Neuronal stem cell (in vitro differentiated cells): Measurements from ENCODE around the gene TP73.

Experiments used
- DNase-seq: peaks from one replicate; pipeline ENCODE4 v3.0.0-alpha.2; 2013; ENCODE audit warnings: low spot score
- H2AFZ ChIP-seq: one replicate; pipeline ENCODE4 v1.6.1; 2013; ENCODE audit warnings: mild to moderate bottlenecking, low read length, inconsistent platforms
- H2AK5ac ChIP-seq: 2 replicates; pipeline ENCODE4 v1.6.1; 2013; ENCODE audit warnings: low read depth, mild to moderate bottlenecking, inconsistent platforms, low read length, moderate library complexity, mixed read lengths
- H2BK120ac ChIP-seq: 2 replicates; pipeline ENCODE4 v1.6.1; 2013; ENCODE audit warnings: low read depth, mild to moderate bottlenecking, inconsistent platforms, low read length, moderate library complexity, mixed read lengths
- H2BK12ac ChIP-seq: one replicate; pipeline ENCODE4 v1.6.1; 2013; ENCODE audit warnings: low read length, inconsistent platforms
- H2BK15ac ChIP-seq: 2 replicates; pipeline ENCODE4 v1.6.1; 2013; ENCODE audit warnings: mild to moderate bottlenecking, low read length, inconsistent platforms, mixed read lengths
- H2BK5ac ChIP-seq: one replicate; pipeline ENCODE4 v1.6.1; 2013; ENCODE audit warnings: inconsistent platforms, mild to moderate bottlenecking, low read length, moderate library complexity
- H3K14ac ChIP-seq: one replicate; pipeline ENCODE4 v1.6.1; 2013; ENCODE audit warnings: low read length, inconsistent platforms
- H3K18ac ChIP-seq: 2 replicates; pipeline ENCODE4 v1.6.1; 2013; ENCODE audit warnings: low read length, inconsistent platforms
- H3K23ac ChIP-seq: 2 replicates; pipeline ENCODE4 v1.6.1; 2013; ENCODE audit warnings: low read depth, mild to moderate bottlenecking, mixed read lengths, low read length, inconsistent platforms; ENCODE audit not compliant: poor library complexity
- H3K27ac ChIP-seq: replicated peaks from 3 replicates; pipeline ENCODE4 v1.5.1; 2013; ENCODE audit warnings: low read length, inconsistent platforms
- H3K27me3 ChIP-seq, 3 experiments: 2 replicates each; pipeline ENCODE4 v1.6.1; 2013; ENCODE audit warnings: low read length in 3 of 3, mild to moderate bottlenecking in 2 of 3, inconsistent platforms in 1 of 3, low read depth in 1 of 3, mixed read lengths in 1 of 3, moderate library complexity in 1 of 3; ENCODE audit not compliant: control insufficient read depth in 3 of 3, insufficient read depth in 3 of 3
- H3K36me3 ChIP-seq, 2 donors: replicated peaks in 1 of 2; 2 replicates each; pipeline ENCODE4 v1.6.1; 2013; ENCODE audit warnings: low read length in 2 of 2; ENCODE audit not compliant: control insufficient read depth in 2 of 2, insufficient read depth in 2 of 2
- H3K4ac ChIP-seq: 2 replicates; pipeline ENCODE4 v1.6.1; 2013; ENCODE audit warnings: inconsistent platforms, mild to moderate bottlenecking, low read length, moderate library complexity
- H3K4me1 ChIP-seq, 2 donors: 1 replicate in 1 of 2; 2 replicates in 1 of 2; pipeline ENCODE4 v1.6.1; 2013; ENCODE audit warnings: low read length in 2 of 2, low read depth in 1 of 2; ENCODE audit not compliant: control insufficient read depth in 2 of 2, insufficient read depth in 1 of 2
- H3K4me2 ChIP-seq: one replicate; pipeline ENCODE4 v1.6.1; 2013; ENCODE audit warnings: mild to moderate bottlenecking, low read length, inconsistent platforms; ENCODE audit not compliant: insufficient read depth, poor library complexity, severe bottlenecking
- H3K4me3 ChIP-seq, 2 donors: 2 replicates each; pipeline ENCODE4 v1.5.1; 2013; ENCODE audit warnings: low read length in 2 of 2, mild to moderate bottlenecking in 2 of 2, inconsistent platforms in 1 of 2, moderate library complexity in 1 of 2
- H3K79me1 ChIP-seq: one replicate; pipeline ENCODE4 v1.6.1; 2013; ENCODE audit warnings: low read depth, mild to moderate bottlenecking, inconsistent platforms, low read length, moderate library complexity
- H3K9ac ChIP-seq: one replicate; pipeline ENCODE4 v1.6.1; 2013; ENCODE audit warnings: mild to moderate bottlenecking, low read depth, low read length, inconsistent platforms; ENCODE audit not compliant: poor library complexity
- H3K9me3 ChIP-seq, 2 donors: replicated peaks in 1 of 2; 2 replicates each; pipeline versions ENCODE3 to v1.6.1; 2013; ENCODE audit warnings: low read length in 2 of 2, mild to moderate bottlenecking in 2 of 2, inconsistent platforms in 1 of 2, low read depth in 1 of 2, mixed read lengths in 1 of 2, moderate library complexity in 1 of 2; ENCODE audit not compliant: control insufficient read depth in 2 of 2, insufficient read depth in 1 of 2
- H4K8ac ChIP-seq: one replicate; pipeline ENCODE4 v1.6.1; 2013; ENCODE audit warnings: low read depth, mild to moderate bottlenecking, inconsistent platforms, low read length, moderate library complexity
- H4K91ac ChIP-seq: one replicate; pipeline ENCODE4 v1.6.1; 2013; ENCODE audit warnings: low read length, low read depth, mild to moderate bottlenecking, inconsistent platforms; ENCODE audit not compliant: poor library complexity
- WGBS, 2 donors: extraction: QIAGEN DNeasy Blood & Tissue Kit; methylation state at CpG; one replicate each; pipeline ENCODE4 v1.1.7; 2013; ENCODE audit warnings: missing lambda C conversion rate in 2 of 2, mixed read lengths in 1 of 2; ENCODE audit not compliant: insufficient read length in 2 of 2, insufficient replicate concordance in 1 of 2; ENCODE audit errors: extremely low coverage in 2 of 2; 5-methylcytosine and 5-hydroxymethylcytosine counted together

Gene TP73

DNA sequence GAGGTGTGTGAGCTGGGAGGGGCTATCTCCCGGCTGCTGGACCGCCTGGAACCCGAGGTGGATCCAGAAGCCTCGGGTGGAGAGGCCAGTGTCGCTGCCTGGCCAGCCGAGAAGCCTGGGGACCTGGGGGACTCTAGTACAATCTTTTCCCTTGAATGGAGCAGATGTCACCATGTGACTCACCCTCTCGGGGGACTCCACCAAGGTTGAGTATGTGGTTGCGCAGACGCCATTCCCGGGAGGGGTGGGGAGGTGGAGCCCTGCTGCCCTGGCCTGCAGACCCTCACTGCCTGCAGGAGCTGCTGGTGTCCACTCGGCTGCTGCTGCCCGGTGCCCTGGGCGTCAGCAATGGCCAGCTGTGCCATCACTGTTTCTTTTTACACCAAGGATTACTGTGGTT lies 40.3 kb downstream of the TP73 start:
- no peaks in the 10 kb centered on the region for H3K36me3 ChIP-seq
- peak overlapping the region; percentile 70 for H2AK5ac ChIP-seq
- no peak overlapping the region for H3K9ac ChIP-seq
- peaks cover 0 to 48% (median 3%) of the 10 kb centered on the region in 3 experiments for H3K27me3 ChIP-seq
- no peak overlapping the region for H3K4ac ChIP-seq
- peak overlapping the region; percentile 71 for H3K18ac ChIP-seq
- no peak overlapping the region for H4K91ac ChIP-seq
- H3K9me3 ChIP-seq, result no peaks in the 10 kb centered on the region
- peak overlapping the region; percentile 45 for H2BK15ac ChIP-seq
- H2BK120ac ChIP-seq, result peak overlapping the region; percentile 6
- H2AFZ ChIP-seq, result no peak overlapping the region
- no peak overlapping the region for H3K4me3 ChIP-seq
- DNase-seq, result no peak
- H3K23ac ChIP-seq, result no peak overlapping the region
- no CpG with 5 or more reads among the region's 13 CpGs for WGBS, 2 donors
- no peak overlapping the region for H4K8ac ChIP-seq
- no peak overlapping the region for H3K27ac ChIP-seq
- H3K79me1 ChIP-seq, result peaks cover 3% of the 10 kb centered on the region
- no peak overlapping the region for H2BK5ac ChIP-seq
- H3K4me1 ChIP-seq, result peaks cover 11 to 13% of the 10 kb centered on the region in 2 donors
- H3K4me2 ChIP-seq, result no peak overlapping the region
- peak overlapping the region; percentile 22 for H2BK12ac ChIP-seq
- H3K14ac ChIP-seq, result peak overlapping the region; percentile 38

GRCh38 chr1:3693321-3693720 lies 41.0 kb downstream of the TP73 start:
- H3K18ac ChIP-seq, result peak overlapping the region; percentile 48
- no peak overlapping the region for H4K8ac ChIP-seq
- H3K36me3 ChIP-seq, result no peaks in the 10 kb centered on the region
- H2AFZ ChIP-seq, result no peak overlapping the region
- H3K79me1 ChIP-seq, result peaks cover 3% of the 10 kb centered on the region
- no peaks in the 10 kb centered on the region for H3K9me3 ChIP-seq
- no peak overlapping the region for H3K9ac ChIP-seq
- no peak overlapping the region for H2BK5ac ChIP-seq
- H3K23ac ChIP-seq, result no peak overlapping the region
- H3K4me2 ChIP-seq, result no peak overlapping the region
- peak overlapping the region; percentile 70 for H2AK5ac ChIP-seq
- H3K27ac ChIP-seq, result no peak overlapping the region
- peak overlapping the region; percentile 58 for H2BK12ac ChIP-seq
- H3K4ac ChIP-seq, result no peak overlapping the region
- no peak overlapping the region for H2BK120ac ChIP-seq
- no peak overlapping the region for H4K91ac ChIP-seq
- no CpG with 5 or more reads among the region's 11 CpGs for WGBS, 2 donors
- H3K4me3 ChIP-seq, result no peak overlapping the region
- H2BK15ac ChIP-seq, result peak overlapping the region; percentile 37
- no peak overlapping the region for H3K14ac ChIP-seq
- no peak for DNase-seq
- peaks cover 0 to 48% (median 3%) of the 10 kb centered on the region in 3 experiments for H3K27me3 ChIP-seq
- H3K4me1 ChIP-seq, result peaks cover 9 to 13% of the 10 kb centered on the region in 2 donors

GRCh38 chr1:3695326-3696217 lies 43.3 kb downstream of the TP73 start:
- no peak overlapping the region for H3K4me3 ChIP-seq
- no peak overlapping the region for H3K27ac ChIP-seq
- peak overlapping the region; percentile 17 for H3K4ac ChIP-seq
- H3K36me3 ChIP-seq, result no peaks in the 10 kb centered on the region
- H3K27me3 ChIP-seq, result peaks cover 0 to 60% (median 3%) of the 10 kb centered on the region in 3 experiments
- peak overlapping the region; percentile 32 for H3K14ac ChIP-seq
- H3K18ac ChIP-seq, result peak overlapping the region; percentile 93
- peak overlapping the region; percentile 21 for H2BK5ac ChIP-seq
- H4K91ac ChIP-seq, result peak overlapping the region; percentile 12
- WGBS, 2 donors, result no CpG with 5 or more reads among the region's 33 CpGs
- peak overlapping the region; percentile 82 for H2AK5ac ChIP-seq
- H4K8ac ChIP-seq, result no peak overlapping the region
- H2BK12ac ChIP-seq, result peak overlapping the region; percentile 97
- peak overlapping the region; percentile 73 for H3K9ac ChIP-seq
- H2BK15ac ChIP-seq, result peak overlapping the region; percentile 86
- DNase-seq, result peak; percentile 49
- H2AFZ ChIP-seq, result peak overlapping the region; percentile 81
- peak overlapping the region; percentile 60 for H3K23ac ChIP-seq
- peaks cover 5% of the 10 kb centered on the region in 2 donors for H3K4me1 ChIP-seq
- no peaks in the 10 kb centered on the region for H3K9me3 ChIP-seq
- H3K4me2 ChIP-seq, result peak overlapping the region; percentile 43
- peaks cover 3% of the 10 kb centered on the region for H3K79me1 ChIP-seq
- peak overlapping the region; percentile 24 for H2BK120ac ChIP-seq

DNA sequence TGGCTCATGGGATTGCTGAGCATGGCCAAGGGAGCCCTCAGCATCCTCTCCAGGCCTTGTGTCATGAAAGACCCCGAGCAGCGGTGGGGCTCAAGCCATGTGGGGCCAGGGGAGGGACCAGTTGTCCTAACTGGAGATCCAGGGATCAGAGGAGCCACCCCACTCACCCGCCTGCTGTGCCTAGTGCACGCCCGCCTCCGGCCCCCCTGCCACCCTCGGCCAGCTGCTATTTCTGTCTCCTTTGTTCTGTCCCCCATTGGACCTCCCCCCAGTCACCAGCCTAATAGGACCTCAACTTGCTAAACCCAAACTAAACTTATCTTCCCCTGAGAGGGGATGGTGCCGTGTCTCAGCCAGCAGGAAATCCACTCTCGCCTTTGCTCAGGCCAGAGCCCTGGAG lies 44.4 kb downstream of the TP73 start:
- no peak overlapping the region for H4K91ac ChIP-seq
- peak overlapping the region; percentile 82 for H2BK5ac ChIP-seq
- H2BK120ac ChIP-seq, result no peak overlapping the region
- no peak overlapping the region for H2AFZ ChIP-seq
- H3K14ac ChIP-seq, result no peak overlapping the region
- no peak overlapping the region for H3K4me2 ChIP-seq
- DNase-seq, result no peak
- H3K23ac ChIP-seq, result peak overlapping the region; percentile 80
- peaks cover 3% of the 10 kb centered on the region for H3K79me1 ChIP-seq
- no peaks in the 10 kb centered on the region for H3K9me3 ChIP-seq
- no peak overlapping the region for H3K27ac ChIP-seq
- no peak overlapping the region for H4K8ac ChIP-seq
- peaks cover 0 to 63% (median 3%) of the 10 kb centered on the region in 3 experiments for H3K27me3 ChIP-seq
- H2BK12ac ChIP-seq, result no peak overlapping the region
- H3K4me1 ChIP-seq, result peaks cover 4 to 5% of the 10 kb centered on the region in 2 donors
- H3K9ac ChIP-seq, result no peak overlapping the region
- no peaks in the 10 kb centered on the region for H3K36me3 ChIP-seq
- H3K18ac ChIP-seq, result peak overlapping the region; percentile 19
- H3K4me3 ChIP-seq, result no peak overlapping the region
- no peak overlapping the region for H3K4ac ChIP-seq
- H2BK15ac ChIP-seq, result no peak overlapping the region
- H2AK5ac ChIP-seq, result peak overlapping the region; percentile 98
- WGBS, 2 donors, result no CpG with 5 or more reads among the region's 9 CpGs
